GF-D8 (cell line): Measurements from ENCODE around the gene TLK2.
"Not testable (repeated sequence)": the region's sequence is repeated elsewhere in the genome, so short reads cannot be mapped to it uniquely, and the experiment has no call there.

Source experiments
- DNase-seq: peaks from one replicate; lab custom pipeline; 2025; lab: John Stamatoyannopoulos, UW

The TLK2 gene

GRCh38 chr17:62558941-62559340, 80.3 kb downstream of the TLK2 start:
- DNase-seq, result not testable (repeated sequence)

GRCh38 chr17:62560971-62561370, 82.3 kb downstream of the TLK2 start:
- DNase-seq, result not testable (repeated sequence)

GRCh38 chr17:62562656-62563055, 84.0 kb downstream of the TLK2 start:
- DNase-seq, result no peak

- DNase-seq, result no peak
These were observed 87.2 kb downstream of the TLK2 start for GRCh38 chr17:62565817-62566216.

- DNase-seq, result no peak
These were observed 88.5 kb downstream of the TLK2 start for GRCh38 chr17:62566996-62567578.

- no peak for DNase-seq
These were observed 93.9 kb downstream of the TLK2 start for GRCh38 chr17:62572488-62572887.

GRCh38 chr17:62572888-62573401, 94.3 kb downstream of the TLK2 start:
- no peak for DNase-seq

GRCh38 chr17:62573480-62574117, 95.0 kb downstream of the TLK2 start:
- DNase-seq, result no peak

- no peak for DNase-seq
These were observed 97.8 kb downstream of the TLK2 start for GRCh38 chr17:62576382-62576781.

GRCh38 chr17:62578757-62579487, 100.3 kb downstream of the TLK2 start:
- no peak for DNase-seq

GRCh38 chr17:62580947-62581346, 102.3 kb downstream of the TLK2 start:
- DNase-seq, result no peak

GRCh38 chr17:62581764-62582163, 103.1 kb downstream of the TLK2 start:
- no peak for DNase-seq

GRCh38 chr17:62587554-62587953, 108.9 kb downstream of the TLK2 start:
- no peak for DNase-seq

GRCh38 chr17:62588109-62588508, 109.5 kb downstream of the TLK2 start:
- DNase-seq, result no peak

GRCh38 chr17:62591333-62591732, 112.7 kb downstream of the TLK2 start:
- no peak for DNase-seq

- not testable (repeated sequence) for DNase-seq
These were observed 113.2 kb downstream of the TLK2 start for GRCh38 chr17:62591822-62592221.

- DNase-seq, result no peak
These were observed 113.9 kb downstream of the TLK2 start for GRCh38 chr17:62592341-62593099.

- no peak for DNase-seq
These were observed 116.9 kb downstream of the TLK2 start for GRCh38 chr17:62595484-62595883.

- DNase-seq, result no peak
These were observed 118.0 kb downstream of the TLK2 start for GRCh38 chr17:62596662-62597061.

- DNase-seq, result no peak
These were observed 118.5 kb downstream of the TLK2 start for GRCh38 chr17:62597150-62597549.

GRCh38 chr17:62597920-62598319, 119.3 kb downstream of the TLK2 start:
- no peak for DNase-seq

- no peak for DNase-seq
These were observed 121.5 kb downstream of the TLK2 start for GRCh38 chr17:62599964-62600657.
